A673 (cell line): Measurements from ENCODE around the gene NLGN1. TPM values are rescaled to one million over a fixed set of nuclear protein-coding genes. Genes with fewer than 3 reads are reported as not detected.

Experiments
- BruUV-seq: library from RNA; stranded (reverse); fragments of 400-500 nt; replicated peaks from 2 replicates; lab custom pipeline; 2021; lab: Mats Ljungman, UMichigan
- CTCF ChIA-PET: fragments of 300-600 bp; sonication (Branson Sonifier 250); formaldehyde crosslinking; loops from one replicate; lab custom pipeline; 2022; ENCODE audit warnings: antibody characterized with exemption; lab: Charles Lee
- POLR2A ChIA-PET: fragments of 300-600 bp; sonication (Branson Sonifier 250); formaldehyde crosslinking; loops from one replicate; lab custom pipeline; 2022; ENCODE audit warnings: antibody characterized with exemption; ENCODE audit not compliant: low non-redundant PET; lab: Charles Lee
- DNase-seq: peaks from one replicate; pipeline ENCODE4 v3.0.0-alpha.2; 2015; ENCODE audit warnings: low spot score
- H3K27ac ChIP-seq: fragments of 200-600 bp; sonication (generic); 2 replicates; pipeline ENCODE4 v1.5.1; 2016; ENCODE audit warnings: mixed run types, low read depth, mild to moderate bottlenecking, mixed read lengths, antibody characterized with exemption, low read length; ENCODE audit not compliant: poor library complexity, severe bottlenecking
- H3K27me3 ChIP-seq: fragments of 200-600 bp; sonication (generic); replicated peaks from 2 replicates; pipeline ENCODE4 v1.6.1; 2017; ENCODE audit warnings: mixed run types, low read depth, mild to moderate bottlenecking, mixed read lengths, antibody characterized with exemption, low read length; ENCODE audit not compliant: insufficient read depth, poor library complexity
- H3K36me3 ChIP-seq: fragments of 200-600 bp; sonication (generic); 2 replicates; pipeline ENCODE4 v1.6.1; 2016; ENCODE audit warnings: mixed run types, mild to moderate bottlenecking, mixed read lengths, antibody characterized with exemption, low read length; ENCODE audit not compliant: insufficient read depth, poor library complexity, severe bottlenecking
- H3K4me1 ChIP-seq: fragments of 200-600 bp; sonication (generic); 2 replicates; pipeline ENCODE4 v1.6.1; 2017; ENCODE audit warnings: mixed run types, mild to moderate bottlenecking, mixed read lengths, antibody characterized with exemption, low read length; ENCODE audit not compliant: insufficient read depth, poor library complexity, severe bottlenecking
- H3K4me3 ChIP-seq: fragments of 200-600 bp; sonication (generic); 2 replicates; pipeline ENCODE4 v1.5.1; 2016; ENCODE audit warnings: low read depth, mixed run types, mild to moderate bottlenecking, mixed read lengths, low read length; ENCODE audit not compliant: poor library complexity, severe bottlenecking
- H3K9me3 ChIP-seq: fragments of 200-600 bp; sonication (generic); 2 replicates; pipeline ENCODE4 v1.6.1; 2016; ENCODE audit warnings: mixed run types, low read depth, mild to moderate bottlenecking, mixed read lengths, antibody characterized with exemption, low read length; ENCODE audit not compliant: poor library complexity, severe bottlenecking
- CTCF ChIP-seq: fragments of 300-800, 200-600 bp; sonication (generic); conservative IDR thresholded peaks from 2 replicates; pipeline ENCODE4 v1.5.1; 2017; ENCODE audit warnings: low read depth, mild to moderate bottlenecking, antibody characterized with exemption, low read length, moderate library complexity, mixed read lengths
- EZH2 ChIP-seq: fragments of 200-600 bp; sonication (generic); IDR thresholded peaks from 2 replicates; pipeline ENCODE4 v1.6.1; 2017; ENCODE audit warnings: borderline replicate concordance, low read depth, mild to moderate bottlenecking, mixed read lengths, antibody characterized with exemption, low read length; ENCODE audit not compliant: poor library complexity, severe bottlenecking
- intact Hi-C: fragments of 100-400 bp; cut with micrococcal nuclease; formaldehyde crosslinking; loops from one replicate; pipeline ENCODE4 v1.10.0; 2022; ENCODE audit not compliant: unreplicated experiment
- total RNA-seq: library from RNA; stranded (reverse); gene quantifications from 2 replicates; pipeline ENCODE4 v1.2.3, GENCODE V29; 2021

Gene NLGN1
- total RNA-seq, 1 experiment from 2014 or later: 0.39 TPM

GRCh38 chr3:174247687-174248152, 850.2 kb downstream of the NLGN1 start:
- no peaks in the 10 kb centered on the region for H3K36me3 ChIP-seq
- no peak overlapping the region for H3K4me3 ChIP-seq
- peak; percentile 75 for DNase-seq
- no peaks in the 10 kb centered on the region for H3K9me3 ChIP-seq
- POLR2A ChIA-PET: no interaction called here
- BruUV-seq: no TSS peak
- intact Hi-C loops: no loop called here
- CTCF ChIA-PET: no interaction called here
- no peaks in the 10 kb centered on the region for H3K27me3 ChIP-seq
- H3K4me1 ChIP-seq: peaks cover 19% of the 10 kb centered on the region
- no peak overlapping the region for H3K27ac ChIP-seq
- no peak for TF ChIP-seq EZH2
- TF ChIP-seq CTCF: no peak

GRCh38 chr3:174251681-174252080, 854.1 kb downstream of the NLGN1 start:
- Histone ChIP-seq H3K4me3 (no peak overlapping the region), H3K4me1 (peaks cover 30% of the 10 kb centered on the region), H3K27me3 (no peaks in the 10 kb centered on the region), H3K9me3 (no peaks in the 10 kb centered on the region), H3K36me3 (no peaks in the 10 kb centered on the region), H3K27ac (no peak overlapping the region)
- ChIA-PET POLR2A (no interaction called here), CTCF (no interaction called here)
- BruUV-seq: no TSS peak
- intact Hi-C loops: no loop called here
- no peak for TF ChIP-seq CTCF
- no peak for TF ChIP-seq EZH2
- no peak for DNase-seq

- CTCF ChIA-PET: no interaction called here
- Histone ChIP-seq H3K4me1 (peaks cover 26% of the 10 kb centered on the region), H3K36me3 (no peaks in the 10 kb centered on the region), H3K9me3 (no peaks in the 10 kb centered on the region), H3K4me3 (no peak overlapping the region), H3K27ac (no peak overlapping the region), H3K27me3 (no peaks in the 10 kb centered on the region)
- TF ChIP-seq CTCF: no peak
- TF ChIP-seq EZH2: no peak
- POLR2A ChIA-PET: no interaction called here
- BruUV-seq: no TSS peak
- DNase-seq: peak; percentile 74
- intact Hi-C loops: no loop called here
Observed at GRCh38 chr3:174253196-174253823, 855.8 kb downstream of the NLGN1 start.
